ENCODE measurements around the gene ATR. TPM values are rescaled to one million over a fixed set of nuclear protein-coding genes. Genes with fewer than 3 reads are reported as not detected.

ATR gene
- polyA plus RNA-seq, 3 donors = 6.3 to 16.4 (median 6.6) TPM

DNA sequence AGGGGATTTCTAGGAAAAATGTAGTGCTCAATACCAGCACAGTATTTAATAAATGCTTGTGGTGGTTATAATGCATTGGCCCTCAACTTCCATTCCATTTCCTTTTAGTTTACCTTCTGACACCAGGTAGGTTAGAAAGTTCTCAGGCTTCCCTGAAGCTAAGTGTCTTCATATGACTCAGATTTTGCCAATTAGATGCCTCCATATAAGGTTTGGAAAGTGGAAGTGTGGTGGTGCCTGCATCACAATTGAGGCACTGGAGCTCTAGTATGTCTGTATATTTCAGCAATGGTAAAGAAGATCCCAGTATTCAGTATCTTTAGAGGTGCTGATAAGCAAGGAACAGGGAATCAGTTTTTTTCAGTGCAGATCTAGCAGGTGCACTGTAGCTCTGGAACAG, 149.0 kb downstream of the ATR start:
- Histone ChIP-seq H3K9ac (ENCODE audit: insufficient read depth, low read length, poor library complexity, severe bottlenecking) (no peak overlapping the region), H3K36me3 (replicated peaks in 1 of 2; ENCODE audit: control insufficient read depth in 1 of 2, insufficient read depth in 2 of 2, low read length in 2 of 2) (peaks cover 61 to 86% of the 10 kb centered on the region in 2 donors), H3K4me1 (ENCODE audit: control insufficient read depth in 1 of 2, insufficient read depth in 2 of 2, low read length in 2 of 2) (no peaks in the 10 kb centered on the region), H2AFZ (ENCODE audit: insufficient read depth, low read depth, low read length, poor library complexity, severe bottlenecking) (no peak overlapping the region), H3K4me3 (replicated peaks in 1 of 3; ENCODE audit: low read depth in 2 of 3, low read length in 3 of 3) (no peak overlapping the region), H4K20me1 (ENCODE audit: insufficient read depth, low read length) (peaks cover 33% of the 10 kb centered on the region), H3K79me2 (ENCODE audit: insufficient read depth, low read length) (peaks cover 21% of the 10 kb centered on the region), H3K4me2 (replicated peaks; ENCODE audit: extremely low read depth, low read length, poor library complexity, severe bottlenecking) (no peak overlapping the region), H3K27me3 (ENCODE audit: control insufficient read depth in 2 of 2, insufficient read depth in 2 of 2, low read length in 2 of 2) (no peaks in the 10 kb centered on the region), H3K27ac (ENCODE audit: low read depth in 1 of 2, low read length in 2 of 2) (no peak overlapping the region), H3K9me3 (replicated peaks in 1 of 2; ENCODE audit: control insufficient read depth in 1 of 2, insufficient read depth in 1 of 2, low read length in 2 of 2) (no peaks in the 10 kb centered on the region)
- no peak for DNase-seq
- Mint-ChIP-seq H3K4me1 (no peaks in the 10 kb centered on the region), H3K36me3 (peaks cover 50 to 66% of the 10 kb centered on the region in 2 donors), H3K27ac (no peak overlapping the region), H3K4me3 (no peak overlapping the region), H3K9me3 (peaks cover 0 to 2% (median 0%) of the 10 kb centered on the region in 7 donors), H3K27me3 (ENCODE audit: low read depth in 3 of 3) (no peaks in the 10 kb centered on the region)
- intact Hi-C loops (cut with micrococcal nuclease) = no loop called here
- TF ChIP-seq, protein P1, sequence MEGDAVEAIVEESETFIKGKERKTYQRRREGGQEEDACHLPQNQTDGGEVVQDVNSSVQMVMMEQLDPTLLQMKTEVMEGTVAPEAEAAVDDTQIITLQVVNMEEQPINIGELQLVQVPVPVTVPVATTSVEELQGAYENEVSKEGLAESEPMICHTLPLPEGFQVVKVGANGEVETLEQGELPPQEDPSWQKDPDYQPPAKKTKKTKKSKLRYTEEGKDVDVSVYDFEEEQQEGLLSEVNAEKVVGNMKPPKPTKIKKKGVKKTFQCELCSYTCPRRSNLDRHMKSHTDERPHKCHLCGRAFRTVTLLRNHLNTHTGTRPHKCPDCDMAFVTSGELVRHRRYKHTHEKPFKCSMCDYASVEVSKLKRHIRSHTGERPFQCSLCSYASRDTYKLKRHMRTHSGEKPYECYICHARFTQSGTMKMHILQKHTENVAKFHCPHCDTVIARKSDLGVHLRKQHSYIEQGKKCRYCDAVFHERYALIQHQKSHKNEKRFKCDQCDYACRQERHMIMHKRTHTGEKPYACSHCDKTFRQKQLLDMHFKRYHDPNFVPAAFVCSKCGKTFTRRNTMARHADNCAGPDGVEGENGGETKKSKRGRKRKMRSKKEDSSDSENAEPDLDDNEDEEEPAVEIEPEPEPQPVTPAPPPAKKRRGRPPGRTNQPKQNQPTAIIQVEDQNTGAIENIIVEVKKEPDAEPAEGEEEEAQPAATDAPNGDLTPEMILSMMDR (IDR thresholded peaks at IDR 0.05) = no peak

DNA sequence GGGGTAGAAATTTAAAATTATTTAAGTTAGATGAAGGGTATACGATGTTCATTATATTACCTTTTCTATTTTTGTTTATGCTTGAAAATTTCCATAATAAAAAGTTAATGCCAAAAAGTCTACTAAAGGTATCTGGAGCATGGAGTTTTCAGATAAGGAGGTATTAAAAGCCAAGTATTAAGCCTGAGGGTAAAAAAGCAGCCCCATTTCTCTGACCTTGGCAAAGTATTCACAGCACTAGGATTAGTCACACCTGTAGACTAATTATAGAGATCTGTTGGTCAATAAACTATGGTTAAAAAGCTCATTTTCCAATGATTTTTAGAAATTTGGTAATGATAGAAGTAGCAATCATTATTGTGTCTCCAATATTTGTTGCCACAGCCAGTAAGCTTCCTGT, 153.8 kb downstream of the ATR start:
- peaks cover 57 to 73% of the 10 kb centered on the region in 2 donors for H3K36me3 Mint-ChIP-seq
- no peaks in the 10 kb centered on the region for H3K27me3 ChIP-seq (ENCODE audit: control insufficient read depth in 2 of 2, insufficient read depth in 2 of 2, low read length in 2 of 2)
- H3K4me3 ChIP-seq (replicated peaks in 1 of 3; ENCODE audit: low read depth in 2 of 3, low read length in 3 of 3) = no peak overlapping the region
- H2AFZ ChIP-seq (ENCODE audit: insufficient read depth, low read depth, low read length, poor library complexity, severe bottlenecking) = no peak overlapping the region
- no peaks in the 10 kb centered on the region for H3K9me3 Mint-ChIP-seq
- H3K9me3 ChIP-seq (replicated peaks in 1 of 2; ENCODE audit: control insufficient read depth in 1 of 2, insufficient read depth in 1 of 2, low read length in 2 of 2) = no peaks in the 10 kb centered on the region
- no peaks in the 10 kb centered on the region for H3K4me1 ChIP-seq (ENCODE audit: control insufficient read depth in 1 of 2, insufficient read depth in 2 of 2, low read length in 2 of 2)
- no peaks in the 10 kb centered on the region for H3K4me1 Mint-ChIP-seq
- TF ChIP-seq, protein P1 (IDR thresholded peaks at IDR 0.05) = no peak
- no peaks in the 10 kb centered on the region for H3K27me3 Mint-ChIP-seq (ENCODE audit: low read depth in 3 of 3)
- intact Hi-C loops (cut with micrococcal nuclease) = no loop called here
- peaks cover 76 to 98% of the 10 kb centered on the region in 2 donors for H3K36me3 ChIP-seq (replicated peaks in 1 of 2; ENCODE audit: control insufficient read depth in 1 of 2, insufficient read depth in 2 of 2, low read length in 2 of 2)
- H3K4me3 Mint-ChIP-seq = no peak overlapping the region
- H3K27ac ChIP-seq (ENCODE audit: low read depth in 1 of 2, low read length in 2 of 2) = no peak overlapping the region
- H3K79me2 ChIP-seq (ENCODE audit: insufficient read depth, low read length) = no peaks in the 10 kb centered on the region
- no peak overlapping the region for H3K27ac Mint-ChIP-seq
- DNase-seq = no peak
- H3K9ac ChIP-seq (ENCODE audit: insufficient read depth, low read length, poor library complexity, severe bottlenecking) = no peak overlapping the region
- no peak overlapping the region for H3K4me2 ChIP-seq (replicated peaks; ENCODE audit: extremely low read depth, low read length, poor library complexity, severe bottlenecking)
- WGBS (ENCODE audit: insufficient coverage) = no CpG with 5 or more reads among the region's 1 CpG
- H4K20me1 ChIP-seq (ENCODE audit: insufficient read depth, low read length) = peaks cover 4% of the 10 kb centered on the region

Data from CD14-positive monocyte (primary cell).